ENCODE measurements around the gene DCAF6. TPM values are rescaled to one million over a fixed set of nuclear protein-coding genes. Genes with fewer than 3 reads are reported as not detected.

Gene DCAF6
- total RNA-seq, 1 donor from 2014 or later: 93.9 TPM

GRCh38 chr1:168086438-168086837 lies 150.0 kb downstream of the DCAF6 start:
- H3K27ac ChIP-seq (ENCODE audit: low read depth, low read length): no peak overlapping the region
- peaks cover 0 to 6% (median 0%) of the 10 kb centered on the region in 3 donors for H3K27me3 ChIP-seq (ENCODE audit: control insufficient read depth in 3 of 3, insufficient read depth in 3 of 3, low read length in 3 of 3)
- peaks cover 0 to 6% (median 0%) of the 10 kb centered on the region in 3 donors for H3K36me3 ChIP-seq (ENCODE audit: control insufficient read depth in 3 of 3, insufficient read depth in 3 of 3, low read length in 3 of 3)
- no peak overlapping the region for H3K4me3 ChIP-seq (ENCODE audit: low read length in 3 of 3)
- H3K9me3 ChIP-seq (ENCODE audit: control insufficient read depth in 3 of 3, low read length in 3 of 3): no peaks in the 10 kb centered on the region
- H3K9ac ChIP-seq (ENCODE audit: low read depth in 1 of 3, low read length in 3 of 3): no peak overlapping the region
- peaks cover 13 to 21% (median 17%) of the 10 kb centered on the region in 3 donors for H3K4me1 ChIP-seq (ENCODE audit: control insufficient read depth in 3 of 3, insufficient read depth in 3 of 3, low read length in 3 of 3)

DNA sequence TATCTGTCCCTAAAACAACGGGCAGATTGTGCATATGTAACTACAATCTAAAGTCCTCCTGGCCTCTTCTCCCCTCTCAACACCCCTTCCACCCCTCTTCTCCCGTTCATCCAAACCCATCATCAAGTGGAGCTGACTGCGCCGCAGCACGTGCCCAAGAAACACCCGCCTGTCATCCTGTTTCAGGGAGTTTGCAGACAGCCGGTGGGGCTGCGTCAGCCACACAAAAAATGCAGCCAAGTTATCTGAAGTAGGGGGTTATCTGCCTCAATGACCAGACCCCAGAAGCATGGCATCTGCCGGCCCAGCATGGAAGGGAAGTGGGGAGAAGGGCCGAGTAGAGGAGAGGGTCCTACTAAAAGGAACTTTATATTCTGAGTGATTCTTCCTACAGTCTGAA lies 151.2 kb downstream of the DCAF6 start:
- H3K36me3 ChIP-seq (ENCODE audit: control insufficient read depth in 3 of 3, insufficient read depth in 3 of 3, low read length in 3 of 3): peaks cover 0 to 6% (median 0%) of the 10 kb centered on the region in 3 donors
- no peak overlapping the region for H3K4me3 ChIP-seq (ENCODE audit: low read length in 3 of 3)
- no peak overlapping the region for H3K27ac ChIP-seq (ENCODE audit: low read depth, low read length)
- H3K9ac ChIP-seq (ENCODE audit: low read depth in 1 of 3, low read length in 3 of 3): no peak overlapping the region
- H3K27me3 ChIP-seq (ENCODE audit: control insufficient read depth in 3 of 3, insufficient read depth in 3 of 3, low read length in 3 of 3): peaks cover 0 to 7% (median 0%) of the 10 kb centered on the region in 3 donors
- peaks cover 9 to 10% (median 10%) of the 10 kb centered on the region in 3 donors for H3K4me1 ChIP-seq (ENCODE audit: control insufficient read depth in 3 of 3, insufficient read depth in 3 of 3, low read length in 3 of 3)
- no peaks in the 10 kb centered on the region for H3K9me3 ChIP-seq (ENCODE audit: control insufficient read depth in 3 of 3, low read length in 3 of 3)

DNA sequence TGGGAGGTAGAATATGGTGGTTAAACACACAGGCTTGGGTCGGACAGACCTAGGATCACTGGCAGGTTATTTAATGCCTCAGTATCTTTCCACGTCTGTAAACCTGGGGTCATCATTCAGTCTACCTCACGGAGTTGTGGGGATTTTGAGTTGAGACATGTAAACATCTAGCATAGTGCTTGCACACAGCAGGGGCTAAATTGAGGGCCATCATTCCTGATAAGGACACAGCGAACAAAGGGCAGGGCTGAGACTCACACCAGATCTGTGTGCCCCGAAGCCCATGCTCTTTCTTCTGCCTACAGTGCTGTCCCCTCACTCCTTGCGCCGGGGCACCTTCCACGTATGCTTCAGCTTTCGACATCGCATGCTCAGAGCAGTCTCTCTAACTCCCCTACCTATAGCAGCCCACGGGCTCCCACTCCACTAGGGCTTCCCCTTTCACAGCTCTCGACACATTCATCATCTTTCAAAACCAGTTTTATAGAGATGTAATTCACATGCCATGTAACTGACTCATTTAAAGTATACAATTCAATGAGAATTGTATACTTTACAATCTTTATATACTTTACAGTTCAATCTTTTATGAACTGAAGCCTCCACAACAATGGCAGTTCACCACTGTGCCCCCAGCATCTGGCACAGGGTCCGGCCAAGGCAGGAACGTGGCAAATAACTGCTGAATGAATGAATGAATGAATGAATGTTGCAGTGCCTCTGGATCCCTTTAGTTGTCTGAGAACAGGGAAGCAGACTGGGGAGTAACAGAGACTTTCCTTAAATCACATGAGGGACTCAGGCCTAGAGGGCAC lies 152.2 kb downstream of the DCAF6 start:
- H3K9ac ChIP-seq (ENCODE audit: low read depth in 1 of 3, low read length in 3 of 3): no peak overlapping the region
- H3K27me3 ChIP-seq (ENCODE audit: control insufficient read depth in 3 of 3, insufficient read depth in 3 of 3, low read length in 3 of 3): peaks cover 0 to 12% (median 0%) of the 10 kb centered on the region in 3 donors
- H3K4me1 ChIP-seq (ENCODE audit: control insufficient read depth in 3 of 3, insufficient read depth in 3 of 3, low read length in 3 of 3): peaks cover 9 to 10% (median 10%) of the 10 kb centered on the region in 3 donors
- no peaks in the 10 kb centered on the region for H3K9me3 ChIP-seq (ENCODE audit: control insufficient read depth in 3 of 3, low read length in 3 of 3)
- H3K4me3 ChIP-seq (ENCODE audit: low read length in 3 of 3): no peak overlapping the region
- H3K27ac ChIP-seq (ENCODE audit: low read depth, low read length): no peak overlapping the region
- H3K36me3 ChIP-seq (ENCODE audit: control insufficient read depth in 3 of 3, insufficient read depth in 3 of 3, low read length in 3 of 3): peaks cover 0 to 4% (median 0%) of the 10 kb centered on the region in 3 donors

DNA sequence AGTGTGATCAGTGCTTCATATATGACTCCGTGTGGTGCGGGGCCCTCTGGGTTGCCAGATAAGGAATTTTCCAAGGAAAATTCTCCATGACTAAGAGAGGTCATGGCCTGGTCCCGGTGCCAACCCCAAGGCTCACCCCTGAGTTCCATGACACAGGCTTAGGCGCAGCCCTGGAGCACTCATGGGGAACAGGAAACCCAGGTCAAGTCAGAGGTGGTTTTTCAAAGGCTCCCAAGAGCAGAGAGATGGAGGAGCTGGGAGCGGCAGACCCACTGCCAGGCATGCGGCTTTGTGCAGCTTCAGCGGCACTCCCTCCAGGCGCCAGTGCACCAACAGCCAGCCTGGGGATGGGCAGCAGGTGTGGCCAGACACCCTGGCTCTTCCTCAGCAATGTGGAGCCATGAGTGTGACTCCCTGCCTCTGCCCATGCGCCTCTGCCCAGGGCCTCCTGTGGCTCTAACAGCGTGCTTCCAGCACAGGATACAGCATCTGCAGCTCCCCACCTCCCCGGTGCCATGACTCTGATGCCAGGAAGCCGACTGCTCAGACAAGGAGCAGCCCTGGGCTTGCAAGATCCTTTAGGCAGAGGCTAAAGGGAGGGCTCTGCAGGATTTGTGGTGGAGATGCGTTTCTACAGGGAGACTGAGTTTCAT lies 153.0 kb downstream of the DCAF6 start:
- Histone ChIP-seq H3K27ac (ENCODE audit: low read depth, low read length) (no peak overlapping the region), H3K9ac (ENCODE audit: low read depth in 1 of 3, low read length in 3 of 3) (no peak overlapping the region), H3K27me3 (ENCODE audit: control insufficient read depth in 3 of 3, insufficient read depth in 3 of 3, low read length in 3 of 3) (peaks cover 0 to 14% (median 0%) of the 10 kb centered on the region in 3 donors), H3K4me1 (ENCODE audit: control insufficient read depth in 3 of 3, insufficient read depth in 3 of 3, low read length in 3 of 3) (peaks cover 9 to 10% (median 10%) of the 10 kb centered on the region in 3 donors), H3K36me3 (ENCODE audit: control insufficient read depth in 3 of 3, insufficient read depth in 3 of 3, low read length in 3 of 3) (no peaks in the 10 kb centered on the region), H3K9me3 (ENCODE audit: control insufficient read depth in 3 of 3, low read length in 3 of 3) (no peaks in the 10 kb centered on the region), H3K4me3 (ENCODE audit: low read length in 3 of 3) (no peak overlapping the region)

- Histone ChIP-seq H3K9ac (ENCODE audit: low read depth in 1 of 3, low read length in 3 of 3) (no peak overlapping the region), H3K4me1 (ENCODE audit: control insufficient read depth in 3 of 3, insufficient read depth in 3 of 3, low read length in 3 of 3) (peaks cover 4 to 7% (median 6%) of the 10 kb centered on the region in 3 donors), H3K36me3 (ENCODE audit: control insufficient read depth in 3 of 3, insufficient read depth in 3 of 3, low read length in 3 of 3) (no peaks in the 10 kb centered on the region), H3K4me3 (ENCODE audit: low read length in 3 of 3) (no peak overlapping the region), H3K27me3 (ENCODE audit: control insufficient read depth in 3 of 3, insufficient read depth in 3 of 3, low read length in 3 of 3) (peaks cover 0 to 14% (median 0%) of the 10 kb centered on the region in 3 donors), H3K9me3 (ENCODE audit: control insufficient read depth in 3 of 3, low read length in 3 of 3) (no peaks in the 10 kb centered on the region), H3K27ac (ENCODE audit: low read depth, low read length) (no peak overlapping the region)
Measured at GRCh38 chr1:168089979-168090337, 153.5 kb downstream of the DCAF6 start.

GRCh38 chr1:168090395-168090794 lies 153.9 kb downstream of the DCAF6 start:
- no peak overlapping the region for H3K9ac ChIP-seq (ENCODE audit: low read depth in 1 of 3, low read length in 3 of 3)
- H3K36me3 ChIP-seq (ENCODE audit: control insufficient read depth in 3 of 3, insufficient read depth in 3 of 3, low read length in 3 of 3): no peaks in the 10 kb centered on the region
- H3K27me3 ChIP-seq (ENCODE audit: control insufficient read depth in 3 of 3, insufficient read depth in 3 of 3, low read length in 3 of 3): peaks cover 0 to 14% (median 0%) of the 10 kb centered on the region in 3 donors
- no peak overlapping the region for H3K4me3 ChIP-seq (ENCODE audit: low read length in 3 of 3)
- H3K4me1 ChIP-seq (ENCODE audit: control insufficient read depth in 3 of 3, insufficient read depth in 3 of 3, low read length in 3 of 3): peaks cover under 1 to 3% (median 3%) of the 10 kb centered on the region in 3 donors
- no peak overlapping the region for H3K27ac ChIP-seq (ENCODE audit: low read depth, low read length)
- H3K9me3 ChIP-seq (ENCODE audit: control insufficient read depth in 3 of 3, low read length in 3 of 3): no peaks in the 10 kb centered on the region

DNA sequence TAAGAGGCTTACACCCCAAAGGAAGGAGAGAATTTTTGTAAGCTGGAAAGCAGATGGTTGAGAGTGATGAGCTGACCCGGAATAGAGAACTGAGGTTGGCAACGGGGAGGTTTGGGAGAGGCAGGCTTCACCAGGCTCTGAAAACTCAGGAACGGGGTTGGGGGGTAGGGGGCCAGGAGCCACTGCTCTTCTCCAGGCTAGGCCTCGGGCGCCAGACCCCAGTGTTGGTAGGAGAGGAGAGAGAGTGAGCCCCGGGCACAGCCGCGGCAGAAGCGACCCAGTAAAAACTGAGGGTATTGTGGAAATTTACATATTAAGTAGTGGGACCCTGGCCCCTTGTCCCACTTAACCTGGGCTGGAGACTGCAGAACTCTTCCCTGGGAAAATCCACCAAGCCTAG lies 154.6 kb downstream of the DCAF6 start:
- no peaks in the 10 kb centered on the region for H3K4me1 ChIP-seq (ENCODE audit: control insufficient read depth in 3 of 3, insufficient read depth in 3 of 3, low read length in 3 of 3)
- H3K27me3 ChIP-seq (ENCODE audit: control insufficient read depth in 3 of 3, insufficient read depth in 3 of 3, low read length in 3 of 3): peaks cover 0 to 14% (median 0%) of the 10 kb centered on the region in 3 donors
- H3K4me3 ChIP-seq (ENCODE audit: low read length in 3 of 3): no peak overlapping the region
- H3K9me3 ChIP-seq (ENCODE audit: control insufficient read depth in 3 of 3, low read length in 3 of 3): no peaks in the 10 kb centered on the region
- no peak overlapping the region for H3K9ac ChIP-seq (ENCODE audit: low read depth in 1 of 3, low read length in 3 of 3)
- H3K27ac ChIP-seq (ENCODE audit: low read depth, low read length): no peak overlapping the region
- H3K36me3 ChIP-seq (ENCODE audit: control insufficient read depth in 3 of 3, insufficient read depth in 3 of 3, low read length in 3 of 3): no peaks in the 10 kb centered on the region

DNA sequence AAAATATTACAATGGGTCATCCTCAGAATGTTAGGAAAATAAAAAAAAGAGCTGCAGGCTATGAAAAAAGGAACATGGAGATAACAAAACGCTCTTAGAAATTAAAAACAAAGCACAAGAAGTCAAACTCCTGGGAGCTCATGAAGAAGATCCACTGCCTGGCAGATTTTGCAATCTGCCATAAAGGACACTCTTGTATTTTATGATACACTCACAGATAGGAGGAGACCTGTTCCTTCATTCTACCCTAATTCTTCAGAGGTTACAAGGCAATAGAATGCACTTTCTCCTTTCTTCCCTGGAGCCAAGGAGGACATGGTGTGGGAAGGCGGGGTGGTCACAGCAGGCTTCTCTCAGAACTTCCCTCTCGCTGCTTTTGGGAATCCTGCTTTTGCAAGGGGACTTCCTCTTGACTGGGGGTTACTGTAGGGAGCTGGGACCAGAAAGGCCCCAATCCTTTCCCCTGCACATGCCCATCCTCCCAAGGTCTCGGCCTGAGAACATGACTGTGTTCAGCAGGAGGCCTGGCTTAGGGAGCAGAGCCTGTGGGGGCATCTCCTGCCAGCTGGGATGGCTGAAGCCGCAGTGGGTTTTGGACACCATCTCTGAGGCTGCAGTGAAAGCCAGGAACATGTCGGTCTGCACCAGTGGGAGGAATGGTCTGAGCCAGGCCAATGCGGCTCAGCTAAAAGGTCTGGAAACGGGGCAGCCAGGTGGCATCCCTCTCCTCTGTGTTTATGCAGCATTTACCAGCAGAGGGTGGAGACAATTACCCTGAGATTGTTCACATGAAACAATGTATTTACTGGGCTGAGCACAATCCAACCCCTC lies 155.5 kb downstream of the DCAF6 start:
- Histone ChIP-seq H3K36me3 (ENCODE audit: control insufficient read depth in 3 of 3, insufficient read depth in 3 of 3, low read length in 3 of 3) (peaks cover 0 to 7% (median 2%) of the 10 kb centered on the region in 3 donors), H3K27me3 (ENCODE audit: control insufficient read depth in 3 of 3, insufficient read depth in 3 of 3, low read length in 3 of 3) (peaks cover 0 to 14% (median 0%) of the 10 kb centered on the region in 3 donors)

DNA sequence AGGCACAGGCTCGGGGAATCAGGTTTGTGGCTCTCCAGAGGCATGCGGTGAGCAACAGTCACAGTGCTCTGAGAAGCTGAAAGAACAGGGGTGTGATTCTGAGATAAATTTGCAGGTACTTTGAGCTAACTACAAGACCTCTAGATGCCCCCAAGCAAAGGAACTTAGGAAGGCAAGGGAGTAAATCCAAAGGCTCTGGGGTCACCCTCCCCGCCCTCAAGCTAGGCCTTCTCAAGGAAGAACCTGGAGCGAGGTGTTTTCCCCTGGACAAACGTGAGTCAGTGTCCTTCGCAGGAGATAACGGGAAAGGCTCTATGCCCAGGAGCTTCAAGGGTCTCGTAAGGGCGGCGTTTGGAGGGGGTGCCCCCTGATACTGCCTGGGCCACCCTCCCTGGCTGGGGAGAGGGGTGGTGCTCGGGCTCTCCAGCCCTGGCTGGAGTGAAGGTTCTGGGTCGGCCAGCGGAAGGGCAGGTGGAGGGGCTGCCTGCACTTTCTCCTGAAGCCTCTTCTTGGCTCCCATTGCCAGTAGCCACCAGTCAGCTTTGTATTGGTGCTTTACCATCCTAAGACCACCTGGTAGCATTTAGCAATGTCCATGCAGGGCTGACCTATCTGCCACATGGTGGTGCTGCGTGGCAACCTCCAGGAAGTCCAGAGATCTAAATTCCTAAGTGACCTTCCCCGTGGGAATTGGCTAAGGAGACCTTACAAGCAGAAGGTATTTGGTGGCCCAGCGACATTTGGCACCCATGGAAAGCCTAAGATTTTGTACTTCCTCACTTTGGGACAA lies 156.3 kb downstream of the DCAF6 start:
- Histone ChIP-seq H3K36me3 (ENCODE audit: control insufficient read depth in 3 of 3, insufficient read depth in 3 of 3, low read length in 3 of 3) (peaks cover 0 to 7% (median 2%) of the 10 kb centered on the region in 3 donors), H3K4me3 (ENCODE audit: low read length in 3 of 3) (no peak overlapping the region), H3K27me3 (ENCODE audit: control insufficient read depth in 3 of 3, insufficient read depth in 3 of 3, low read length in 3 of 3) (peaks cover 0 to 14% (median 0%) of the 10 kb centered on the region in 3 donors), H3K4me1 (ENCODE audit: control insufficient read depth in 3 of 3, insufficient read depth in 3 of 3, low read length in 3 of 3) (no peaks in the 10 kb centered on the region), H3K9me3 (ENCODE audit: control insufficient read depth in 3 of 3, low read length in 3 of 3) (no peaks in the 10 kb centered on the region), H3K9ac (ENCODE audit: low read depth in 1 of 3, low read length in 3 of 3) (no peak overlapping the region), H3K27ac (ENCODE audit: low read depth, low read length) (no peak overlapping the region)

More for the DNA sequence above, 155.5 kb downstream of the DCAF6 start:
- no peak overlapping the region for H3K27ac ChIP-seq (ENCODE audit: low read depth, low read length)
- no peaks in the 10 kb centered on the region for H3K9me3 ChIP-seq (ENCODE audit: control insufficient read depth in 3 of 3, low read length in 3 of 3)
- no peak overlapping the region for H3K4me3 ChIP-seq (ENCODE audit: low read length in 3 of 3)
- H3K4me1 ChIP-seq (ENCODE audit: control insufficient read depth in 3 of 3, insufficient read depth in 3 of 3, low read length in 3 of 3): no peaks in the 10 kb centered on the region
- H3K9ac ChIP-seq (ENCODE audit: low read depth in 1 of 3, low read length in 3 of 3): no peak overlapping the region

All from skeletal muscle tissue (tissue), 4 donors.